ENCODE data around the gene PSMB2.

- TF ChIP-seq, protein P1, sequence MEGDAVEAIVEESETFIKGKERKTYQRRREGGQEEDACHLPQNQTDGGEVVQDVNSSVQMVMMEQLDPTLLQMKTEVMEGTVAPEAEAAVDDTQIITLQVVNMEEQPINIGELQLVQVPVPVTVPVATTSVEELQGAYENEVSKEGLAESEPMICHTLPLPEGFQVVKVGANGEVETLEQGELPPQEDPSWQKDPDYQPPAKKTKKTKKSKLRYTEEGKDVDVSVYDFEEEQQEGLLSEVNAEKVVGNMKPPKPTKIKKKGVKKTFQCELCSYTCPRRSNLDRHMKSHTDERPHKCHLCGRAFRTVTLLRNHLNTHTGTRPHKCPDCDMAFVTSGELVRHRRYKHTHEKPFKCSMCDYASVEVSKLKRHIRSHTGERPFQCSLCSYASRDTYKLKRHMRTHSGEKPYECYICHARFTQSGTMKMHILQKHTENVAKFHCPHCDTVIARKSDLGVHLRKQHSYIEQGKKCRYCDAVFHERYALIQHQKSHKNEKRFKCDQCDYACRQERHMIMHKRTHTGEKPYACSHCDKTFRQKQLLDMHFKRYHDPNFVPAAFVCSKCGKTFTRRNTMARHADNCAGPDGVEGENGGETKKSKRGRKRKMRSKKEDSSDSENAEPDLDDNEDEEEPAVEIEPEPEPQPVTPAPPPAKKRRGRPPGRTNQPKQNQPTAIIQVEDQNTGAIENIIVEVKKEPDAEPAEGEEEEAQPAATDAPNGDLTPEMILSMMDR (IDR thresholded peaks at IDR 0.05 in 2 of 3, conservative IDR thresholded peaks at IDR 0.05 in 1 of 3; ENCODE audit: control insufficient read depth in 2 of 3, extremely low read depth in 1 of 3, insufficient read depth in 1 of 3, low read depth in 3 of 3, low read length in 3 of 3) = no peak
- no peak for TF ChIP-seq GABPA (IDR thresholded peaks at IDR 0.05; ENCODE audit: low read depth)
- no peak for TF ChIP-seq POLR2A (IDR thresholded peaks at IDR 0.05; ENCODE audit: low read depth, low read length)
- TF ChIP-seq POLR2AphosphoS5 (IDR thresholded peaks at IDR 0.05; ENCODE audit: low read length) = no peak
- no peak for TF ChIP-seq ZNF687 (IDR thresholded peaks at IDR 0.05)
- no peak for TF ChIP-seq SRF (IDR thresholded peaks at IDR 0.05; ENCODE audit: low read depth in 2 of 2, low read length in 2 of 2)
- no peak for TF ChIP-seq MAX (IDR thresholded peaks at IDR 0.05; ENCODE audit: low read depth, low read length)
- no peak for TF ChIP-seq NR2C1 (IDR thresholded peaks at IDR 0.05)
- no peak for TF ChIP-seq PAX8 (IDR thresholded peaks at IDR 0.05)
- TF ChIP-seq, protein P2, sequence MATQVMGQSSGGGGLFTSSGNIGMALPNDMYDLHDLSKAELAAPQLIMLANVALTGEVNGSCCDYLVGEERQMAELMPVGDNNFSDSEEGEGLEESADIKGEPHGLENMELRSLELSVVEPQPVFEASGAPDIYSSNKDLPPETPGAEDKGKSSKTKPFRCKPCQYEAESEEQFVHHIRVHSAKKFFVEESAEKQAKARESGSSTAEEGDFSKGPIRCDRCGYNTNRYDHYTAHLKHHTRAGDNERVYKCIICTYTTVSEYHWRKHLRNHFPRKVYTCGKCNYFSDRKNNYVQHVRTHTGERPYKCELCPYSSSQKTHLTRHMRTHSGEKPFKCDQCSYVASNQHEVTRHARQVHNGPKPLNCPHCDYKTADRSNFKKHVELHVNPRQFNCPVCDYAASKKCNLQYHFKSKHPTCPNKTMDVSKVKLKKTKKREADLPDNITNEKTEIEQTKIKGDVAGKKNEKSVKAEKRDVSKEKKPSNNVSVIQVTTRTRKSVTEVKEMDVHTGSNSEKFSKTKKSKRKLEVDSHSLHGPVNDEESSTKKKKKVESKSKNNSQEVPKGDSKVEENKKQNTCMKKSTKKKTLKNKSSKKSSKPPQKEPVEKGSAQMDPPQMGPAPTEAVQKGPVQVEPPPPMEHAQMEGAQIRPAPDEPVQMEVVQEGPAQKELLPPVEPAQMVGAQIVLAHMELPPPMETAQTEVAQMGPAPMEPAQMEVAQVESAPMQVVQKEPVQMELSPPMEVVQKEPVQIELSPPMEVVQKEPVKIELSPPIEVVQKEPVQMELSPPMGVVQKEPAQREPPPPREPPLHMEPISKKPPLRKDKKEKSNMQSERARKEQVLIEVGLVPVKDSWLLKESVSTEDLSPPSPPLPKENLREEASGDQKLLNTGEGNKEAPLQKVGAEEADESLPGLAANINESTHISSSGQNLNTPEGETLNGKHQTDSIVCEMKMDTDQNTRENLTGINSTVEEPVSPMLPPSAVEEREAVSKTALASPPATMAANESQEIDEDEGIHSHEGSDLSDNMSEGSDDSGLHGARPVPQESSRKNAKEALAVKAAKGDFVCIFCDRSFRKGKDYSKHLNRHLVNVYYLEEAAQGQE (IDR thresholded peaks at IDR 0.05; ENCODE audit: low read depth, low read length) = no peak
- TF ChIP-seq RB1 (IDR thresholded peaks at IDR 0.05; ENCODE audit: borderline replicate concordance) = no peak
- no peak for TF ChIP-seq PBX3 (IDR thresholded peaks at IDR 0.05; ENCODE audit: insufficient replicate concordance, low read depth, low read length)
- TF ChIP-seq EP300 (IDR thresholded peaks at IDR 0.05; ENCODE audit: borderline replicate concordance in 1 of 2, control insufficient read depth in 1 of 2, low read depth in 2 of 2, low read length in 2 of 2) = no peak
Measured at GRCh38 chr1:35587736-35588135, 53.6 kb downstream of the PSMB2 start.
